ENCODE measurements around the gene CAMTA1.

CAMTA1 gene

GRCh38 chr1:7481194-7481593 is 695.9 kb downstream of the CAMTA1 start:
- TF ChIP-seq, protein P1, sequence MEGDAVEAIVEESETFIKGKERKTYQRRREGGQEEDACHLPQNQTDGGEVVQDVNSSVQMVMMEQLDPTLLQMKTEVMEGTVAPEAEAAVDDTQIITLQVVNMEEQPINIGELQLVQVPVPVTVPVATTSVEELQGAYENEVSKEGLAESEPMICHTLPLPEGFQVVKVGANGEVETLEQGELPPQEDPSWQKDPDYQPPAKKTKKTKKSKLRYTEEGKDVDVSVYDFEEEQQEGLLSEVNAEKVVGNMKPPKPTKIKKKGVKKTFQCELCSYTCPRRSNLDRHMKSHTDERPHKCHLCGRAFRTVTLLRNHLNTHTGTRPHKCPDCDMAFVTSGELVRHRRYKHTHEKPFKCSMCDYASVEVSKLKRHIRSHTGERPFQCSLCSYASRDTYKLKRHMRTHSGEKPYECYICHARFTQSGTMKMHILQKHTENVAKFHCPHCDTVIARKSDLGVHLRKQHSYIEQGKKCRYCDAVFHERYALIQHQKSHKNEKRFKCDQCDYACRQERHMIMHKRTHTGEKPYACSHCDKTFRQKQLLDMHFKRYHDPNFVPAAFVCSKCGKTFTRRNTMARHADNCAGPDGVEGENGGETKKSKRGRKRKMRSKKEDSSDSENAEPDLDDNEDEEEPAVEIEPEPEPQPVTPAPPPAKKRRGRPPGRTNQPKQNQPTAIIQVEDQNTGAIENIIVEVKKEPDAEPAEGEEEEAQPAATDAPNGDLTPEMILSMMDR (IDR thresholded peaks at IDR 0.05; ENCODE audit: borderline replicate concordance, insufficient read depth, low read depth, low read length), result no peak

GRCh38 chr1:7482077-7482476 is 696.8 kb downstream of the CAMTA1 start:
- no peak overlapping the region for H3K4me3 ChIP-seq (ENCODE audit: low read depth, low read length)

More at GRCh38 chr1:7481194-7481593, 695.9 kb downstream of the CAMTA1 start:
- no peak overlapping the region for H3K4me3 ChIP-seq (ENCODE audit: low read depth, low read length)

GRCh38 chr1:7482772-7483495 is 697.7 kb downstream of the CAMTA1 start:
- no peak overlapping the region for H3K4me3 ChIP-seq (ENCODE audit: low read depth, low read length)
- TF ChIP-seq, protein P1 (IDR thresholded peaks at IDR 0.05; ENCODE audit: borderline replicate concordance, insufficient read depth, low read depth, low read length), result no peak

More at GRCh38 chr1:7482077-7482476, 696.8 kb downstream of the CAMTA1 start:
- TF ChIP-seq, protein P1 (IDR thresholded peaks at IDR 0.05; ENCODE audit: borderline replicate concordance, insufficient read depth, low read depth, low read length), result no peak

DNA sequence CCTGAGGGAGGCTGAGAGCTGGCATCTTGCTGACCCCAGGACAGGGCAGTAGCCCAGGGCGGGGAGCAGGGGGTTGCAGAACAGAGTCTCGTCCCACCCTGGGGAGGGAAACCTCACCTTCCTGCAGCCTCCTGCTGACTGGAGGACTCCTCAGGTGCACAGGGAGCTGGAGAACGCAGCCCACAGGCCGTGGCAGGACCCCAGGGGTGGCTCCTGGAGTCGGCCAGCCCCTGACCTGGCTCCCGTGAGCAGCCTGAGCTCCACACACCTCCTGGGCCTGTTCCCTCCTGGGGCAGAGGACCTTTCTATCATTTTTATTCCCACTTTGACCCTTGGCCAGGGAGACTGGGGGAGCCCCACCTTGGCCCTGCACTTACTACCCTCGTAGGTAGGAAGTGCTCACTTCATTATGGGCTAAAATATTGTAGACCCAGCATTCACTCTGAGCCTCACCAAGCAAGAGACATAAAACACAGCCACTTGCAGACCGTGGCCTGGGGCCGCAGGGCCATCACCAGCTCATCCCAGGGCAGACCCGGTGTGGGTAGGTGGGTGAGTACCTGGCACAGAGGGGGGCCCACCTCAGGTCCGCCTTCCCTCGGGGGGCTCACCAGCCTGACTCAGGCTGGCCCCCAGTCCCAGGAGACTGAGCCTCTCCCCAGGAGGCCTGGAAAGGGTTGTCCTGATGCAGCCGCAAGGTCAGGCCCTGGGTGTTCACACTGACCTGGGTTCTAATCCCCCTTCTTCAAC is 698.6 kb downstream of the CAMTA1 start:
- TF ChIP-seq, protein P1 (IDR thresholded peaks at IDR 0.05; ENCODE audit: borderline replicate concordance, insufficient read depth, low read depth, low read length), result no peak
- H3K4me3 ChIP-seq (ENCODE audit: low read depth, low read length), result no peak overlapping the region

DNA sequence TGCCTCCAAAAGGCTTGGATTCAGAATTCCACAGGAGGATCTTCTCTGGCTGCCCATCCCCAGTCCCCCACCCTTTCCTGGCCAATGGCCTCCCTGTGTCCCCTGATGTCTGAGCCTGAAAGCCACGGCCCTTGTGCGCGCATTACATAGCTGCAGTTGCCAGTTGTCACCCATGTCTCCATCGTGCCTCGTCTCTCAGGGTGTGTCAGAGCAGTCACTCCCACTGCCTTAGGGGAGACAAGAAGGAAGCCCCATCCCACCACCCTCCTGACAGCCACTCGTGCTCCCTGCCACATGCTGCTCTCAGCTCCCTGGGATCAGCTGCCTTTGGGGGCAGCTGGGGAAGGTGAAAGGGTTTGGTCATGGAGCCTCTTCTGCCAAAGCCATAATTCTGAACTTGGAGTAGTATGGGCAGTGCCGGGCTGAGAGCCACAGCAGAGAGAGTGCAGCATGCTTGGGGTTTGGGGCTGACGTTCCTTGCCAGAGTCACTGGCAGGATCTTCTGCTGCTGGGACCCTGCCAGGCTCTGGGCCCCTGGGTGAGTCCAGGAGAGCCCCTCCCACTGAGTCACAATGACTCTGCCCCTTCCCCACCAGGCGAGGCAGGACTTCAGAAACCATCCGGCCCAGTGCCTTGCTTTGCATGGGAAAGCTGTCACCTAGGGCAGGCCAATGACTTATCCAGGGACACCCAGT is 700.0 kb downstream of the CAMTA1 start:
- no peak overlapping the region for H3K4me3 ChIP-seq (ENCODE audit: low read depth, low read length)
- TF ChIP-seq, protein P1 (IDR thresholded peaks at IDR 0.05; ENCODE audit: borderline replicate concordance, insufficient read depth, low read depth, low read length), result no peak

DNA sequence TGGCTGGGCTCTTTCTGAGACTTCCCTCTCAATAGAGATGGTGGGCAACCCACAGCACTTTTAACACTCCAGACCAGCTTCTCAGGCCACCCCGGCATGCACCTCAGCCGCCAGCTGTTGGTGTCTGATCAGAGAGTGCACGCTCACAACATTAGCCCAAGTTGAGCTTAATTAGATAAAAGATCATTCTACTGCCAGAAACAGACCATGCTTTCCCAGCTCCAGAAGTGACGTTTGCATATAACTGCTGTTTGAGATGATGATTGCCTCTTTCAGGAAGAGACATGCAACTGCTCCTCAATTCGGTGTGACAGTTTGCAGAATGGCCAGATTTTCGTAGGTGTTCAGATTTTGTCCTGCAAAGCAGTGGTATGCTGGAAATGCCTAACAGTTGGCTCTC is 700.6 kb downstream of the CAMTA1 start:
- TF ChIP-seq, protein P1 (IDR thresholded peaks at IDR 0.05; ENCODE audit: borderline replicate concordance, insufficient read depth, low read depth, low read length), result no peak
- H3K4me3 ChIP-seq (ENCODE audit: low read depth, low read length), result no peak overlapping the region
